H1 (cell line): ENCODE measurements around the gene CEP128. TPM values are rescaled to one million over a fixed set of nuclear protein-coding genes. Genes with fewer than 3 reads are reported as not detected.

Experiments used
- BCL11A ChIP-seq, 2 experiments: IDR thresholded peaks; one replicate each; pipeline ENCODE4 v1.6.1; 2011; ENCODE audit warnings: low read depth in 2 of 2, low read length in 2 of 2, mild to moderate bottlenecking in 2 of 2
- CHD7 ChIP-seq: fragments of 300-600 bp; sonication (generic); IDR thresholded peaks from 2 replicates; pipeline ENCODE4 v1.7.1; 2012; ENCODE audit warnings: low read length, moderate library complexity, mild to moderate bottlenecking, inconsistent platforms; ENCODE audit not compliant: insufficient replicate concordance
- POU5F1 ChIP-seq: IDR thresholded peaks from 2 replicates; pipeline ENCODE4 v1.6.1; 2011; ENCODE audit warnings: low read depth, mild to moderate bottlenecking, low read length, moderate library complexity
- RBBP5 ChIP-seq: IDR thresholded peaks from 2 replicates; pipeline ENCODE4 v1.7.1; 2012; ENCODE audit warnings: low read depth, mild to moderate bottlenecking, inconsistent platforms, low read length, moderate library complexity, borderline replicate concordance
- ZNF274 ChIP-seq: IDR thresholded peaks from 2 replicates; pipeline ENCODE4 v1.7.0; 2012; ENCODE audit warnings: low read length, borderline replicate concordance; ENCODE audit errors: extremely low read depth
- polyA plus RNA-seq, 7 experiments: library from polyadenylated mRNA; depleted of rRNA in 3 of 7; stranded (reverse) in 5 of 7; unstranded in 2 of 7; fragments of >200 nt in 5 of 7; fragments of 200-250 nt in 2 of 7; gene quantifications; 1 replicate in 5 of 7; 2 replicates in 1 of 7; 4 replicates in 1 of 7; pipeline versions ENCODE4 v1.2.1 to v1.2.3, GENCODE V29; 2011 to 2013; ENCODE audit warnings: missing spikeins in 2 of 7, mixed read lengths in 2 of 7
- total RNA-seq: library from RNA; stranded (reverse); fragmentation: NEBNext Ultra II Directional; extraction: Animal tissue kit (Norgen Biotek cat#: 25700); gene quantifications from 2 replicates; pipeline ENCODE4 v1.2.1, GENCODE V29; 2021

CEP128 gene
- total and polyA plus RNA-seq, 2 of the 8 experiments (the other 6 are each of a cell fraction or from before 2014, with no cell fraction given): 1.9 to 17.0 TPM

GRCh38 chr14:80621701-80622100 lies 319.8 kb downstream of the CEP128 start (continued):
- TF ChIP-seq CHD7 (no peak), ZNF274 (no peak), BCL11A (IDR thresholded peaks at IDR 0.05; ENCODE audit: low read depth in 2 of 2, low read length in 2 of 2) (no peak), POU5F1 (no peak), RBBP5 (no peak)
